NCI-H1436 (cell line): ENCODE results near the gene SYN1.
"Not testable (repeated sequence)": the region's sequence is repeated elsewhere in the genome, so short reads cannot be mapped to it uniquely, and the experiment has no call there.

Experiments used
- DNase-seq: peaks from one replicate; lab custom pipeline; 2025; lab: John Stamatoyannopoulos, UW

SYN1 gene

GRCh38 chrX:47633689-47634590 is 14.3 kb upstream of the SYN1 start:
- DNase-seq = no peak

- no peak for DNase-seq
Measured at GRCh38 chrX:47632666-47633065, 13.0 kb upstream of the SYN1 start.

GRCh38 chrX:47631676-47632075 is 12.0 kb upstream of the SYN1 start:
- DNase-seq = no peak

- DNase-seq = no peak
Measured at GRCh38 chrX:47629419-47630200, 10.0 kb upstream of the SYN1 start, which contains the start of gene CFP. TSS of gene CFP (minus strand) at chrX:47629930. CDS start at chrX:47629844, 86 bp downstream.

- no peak for DNase-seq
Measured at GRCh38 chrX:47628982-47629381, 9.3 kb upstream of the SYN1 start.

- DNase-seq = no peak
Measured at GRCh38 chrX:47625365-47625764, 5.7 kb upstream of the SYN1 start.

GRCh38 chrX:47623540-47624027 is 3.9 kb upstream of the SYN1 start:
- peak; percentile 82 for DNase-seq

- no peak for DNase-seq
Measured at GRCh38 chrX:47621851-47622250, 2.2 kb upstream of the SYN1 start.

- DNase-seq = no peak
Measured at GRCh38 chrX:47620303-47620685, 637 bp upstream of the SYN1 start.

GRCh38 chrX:47618923-47619485 is 653 bp downstream of the SYN1 start:
- no peak for DNase-seq

GRCh38 chrX:47614618-47615017 is 5.0 kb downstream of the SYN1 start:
- no peak for DNase-seq

GRCh38 chrX:47613082-47613481 is 6.6 kb downstream of the SYN1 start:
- DNase-seq = no peak

- no peak for DNase-seq
Measured at GRCh38 chrX:47612418-47612817, 7.2 kb downstream of the SYN1 start.

- DNase-seq = no peak
Measured at GRCh38 chrX:47611926-47612325, 7.7 kb downstream of the SYN1 start.

- no peak for DNase-seq
Measured at GRCh38 chrX:47611489-47611888, 8.2 kb downstream of the SYN1 start.

GRCh38 chrX:47610511-47610910 is 9.1 kb downstream of the SYN1 start:
- no peak for DNase-seq

GRCh38 chrX:47608130-47608810 is 11.4 kb downstream of the SYN1 start:
- no peak for DNase-seq

- no peak for DNase-seq
Measured at GRCh38 chrX:47607091-47607490, 12.6 kb downstream of the SYN1 start.

- no peak for DNase-seq
Measured at GRCh38 chrX:47605024-47605423, 14.6 kb downstream of the SYN1 start.

GRCh38 chrX:47603125-47603524 is 16.5 kb downstream of the SYN1 start:
- DNase-seq = not testable (repeated sequence)

- DNase-seq = no peak
Measured at GRCh38 chrX:47597222-47597621, 22.4 kb downstream of the SYN1 start.

GRCh38 chrX:47596256-47596655 is 23.4 kb downstream of the SYN1 start:
- DNase-seq = no peak
